GM21619 (cell line): Measurements from ENCODE around the gene PPA2.
A peak's percentile ranks its signal among the peaks of the same experiment; 100 is the strongest.
"Not testable (repeated sequence)": the region's sequence is repeated elsewhere in the genome, so short reads cannot be mapped to it uniquely, and the experiment has no call there.

Experiments
- ATAC-seq: cut with Tn5 transposase; IDR thresholded peaks from one replicate; pipeline ENCODE4 v1.9.1; 2021; ENCODE audit not compliant: unreplicated experiment

Gene PPA2

GRCh38 chr4:105473324-105474098 is at the start of gene PPA2:
PPA2 (minus strand) TSS chr4:105474062; CDS start chr4:105474050, 12 bp downstream.
- peak; percentile 78 for ATAC-seq

GRCh38 chr4:105520819-105521790 is 47.2 kb upstream of the PPA2 start:
- ATAC-seq = peak; percentile 90

- ATAC-seq = no peak
Measured at GRCh38 chr4:105510245-105510644, 36.4 kb upstream of the PPA2 start.

GRCh38 chr4:105509714-105510113 is 35.9 kb upstream of the PPA2 start:
- no peak for ATAC-seq

- peak; percentile 95 for ATAC-seq
Measured at GRCh38 chr4:105509291-105509690, 35.4 kb upstream of the PPA2 start.

GRCh38 chr4:105504744-105505143 is 30.9 kb upstream of the PPA2 start:
- ATAC-seq = no peak

- ATAC-seq = no peak
Measured at GRCh38 chr4:105503484-105503883, 29.6 kb upstream of the PPA2 start.

GRCh38 chr4:105496899-105497298 is 23.0 kb upstream of the PPA2 start:
- ATAC-seq = no peak

- ATAC-seq = no peak
Measured at GRCh38 chr4:105495667-105496066, 21.8 kb upstream of the PPA2 start.

GRCh38 chr4:105490523-105490922 is 16.7 kb upstream of the PPA2 start:
- no peak for ATAC-seq

GRCh38 chr4:105483840-105484239 is 10.0 kb upstream of the PPA2 start:
- ATAC-seq = no peak

- ATAC-seq = peak; percentile 4
Measured at GRCh38 chr4:105474099-105474518, 247 bp upstream of the PPA2 start.

GRCh38 chr4:105472871-105473323 is 965 bp downstream of the PPA2 start:
- peak; percentile 30 for ATAC-seq

- ATAC-seq = peak; percentile 43
Measured at GRCh38 chr4:105471566-105472176, 2.2 kb downstream of the PPA2 start.

- no peak for ATAC-seq
Measured at GRCh38 chr4:105470766-105471165, 3.1 kb downstream of the PPA2 start.

GRCh38 chr4:105469736-105470135 is 4.1 kb downstream of the PPA2 start:
- ATAC-seq = no peak

GRCh38 chr4:105466580-105466979 is 7.3 kb downstream of the PPA2 start:
- no peak for ATAC-seq

- ATAC-seq = not testable (repeated sequence)
Measured at GRCh38 chr4:105464563-105464962, 9.3 kb downstream of the PPA2 start.

GRCh38 chr4:105462576-105462975 is 11.3 kb downstream of the PPA2 start:
- ATAC-seq = no peak

GRCh38 chr4:105461621-105462382 is 12.1 kb downstream of the PPA2 start:
- ATAC-seq = no peak
